Retina (tissue), 1 donor: ENCODE data around the gene TAS2R40.

ENCODE experiments used
- DNase-seq: peaks from one replicate; pipeline ENCODE4 v3.0.0-alpha.2; 2016

TAS2R40 gene

DNA sequence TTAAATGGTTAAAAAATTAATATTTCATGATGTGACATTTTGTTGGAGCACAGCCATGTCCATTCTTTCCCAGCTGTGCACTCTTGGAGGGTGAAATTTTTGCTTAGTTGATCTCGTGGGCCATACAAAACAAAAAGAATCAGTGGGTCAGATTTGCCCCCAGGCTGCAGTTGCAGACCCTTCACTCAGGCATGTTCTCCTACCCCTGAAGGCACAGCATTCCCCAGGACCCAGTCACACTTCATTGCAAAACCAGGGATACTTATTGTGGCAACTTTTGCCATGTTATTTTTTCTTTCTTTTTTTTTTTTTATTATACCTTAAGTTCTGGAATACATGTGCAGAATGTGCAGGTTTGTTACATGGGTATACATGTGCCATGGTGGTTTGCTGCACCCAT, 6.0 kb downstream of the TAS2R40 start:
- DNase-seq = no peak

DNA sequence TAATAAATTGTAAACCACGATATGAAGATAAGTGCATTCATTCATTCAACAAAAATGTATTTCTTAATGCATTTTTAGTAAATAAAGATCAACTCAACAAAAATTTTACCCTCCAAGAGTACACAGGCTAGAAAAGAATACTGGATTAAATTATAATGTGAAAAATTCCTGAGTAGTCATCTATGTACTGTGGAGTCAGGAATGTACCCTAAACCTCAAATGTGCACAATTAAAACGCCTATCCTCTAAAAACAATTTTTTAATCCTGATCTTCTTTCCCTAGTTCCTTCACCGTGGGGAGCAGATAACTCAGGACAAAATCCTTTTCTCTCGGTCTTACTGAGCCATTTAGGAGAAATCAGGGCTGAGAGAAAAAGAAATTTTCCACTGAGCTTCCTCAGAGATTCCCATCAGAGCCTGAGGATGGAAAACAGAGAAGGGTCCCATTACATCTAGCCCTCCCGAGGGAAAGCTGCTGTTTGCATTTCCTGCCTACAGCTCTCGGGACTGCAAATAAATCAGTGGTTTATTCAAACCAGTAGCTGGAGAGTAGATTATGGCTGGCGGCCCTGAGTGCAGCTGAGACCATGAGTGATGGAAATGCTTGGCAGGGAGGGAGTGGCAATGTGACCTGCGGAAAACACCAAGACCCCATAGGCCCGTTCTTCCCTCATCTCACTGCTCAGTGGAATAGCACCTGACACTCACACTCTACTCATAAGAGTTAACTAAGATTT, 7.4 kb downstream of the TAS2R40 start:
- peak; percentile 40 for DNase-seq

DNA sequence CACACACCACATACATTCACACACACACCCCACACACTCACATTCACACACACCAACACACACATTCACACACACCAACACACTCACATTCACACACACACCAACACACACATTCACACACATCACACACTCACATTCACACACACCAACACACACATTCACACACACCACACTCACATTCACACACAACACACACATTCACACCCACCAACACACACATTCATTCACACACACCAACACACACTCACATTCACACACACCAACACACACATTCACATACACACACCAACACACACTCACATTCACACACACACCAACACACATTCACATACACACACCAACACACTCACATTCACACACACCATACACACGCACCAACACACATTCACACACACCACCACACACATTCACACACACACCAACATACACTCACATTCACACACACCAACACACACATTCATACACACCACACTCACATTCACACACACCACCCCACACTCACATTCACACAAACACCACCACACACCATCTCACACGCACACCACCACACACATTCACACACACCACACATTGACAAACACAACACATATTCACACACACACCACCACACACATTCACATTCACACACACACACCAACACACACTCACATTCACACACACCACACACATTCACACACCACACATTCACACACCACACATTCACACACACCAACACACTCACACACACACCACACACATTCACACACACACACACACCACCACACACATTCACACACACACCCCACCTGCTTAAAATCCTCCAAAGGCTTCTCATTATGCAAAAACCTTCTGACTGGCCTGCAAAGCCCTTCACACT, 9.0 kb downstream of the TAS2R40 start:
- DNase-seq = no peak

DNA sequence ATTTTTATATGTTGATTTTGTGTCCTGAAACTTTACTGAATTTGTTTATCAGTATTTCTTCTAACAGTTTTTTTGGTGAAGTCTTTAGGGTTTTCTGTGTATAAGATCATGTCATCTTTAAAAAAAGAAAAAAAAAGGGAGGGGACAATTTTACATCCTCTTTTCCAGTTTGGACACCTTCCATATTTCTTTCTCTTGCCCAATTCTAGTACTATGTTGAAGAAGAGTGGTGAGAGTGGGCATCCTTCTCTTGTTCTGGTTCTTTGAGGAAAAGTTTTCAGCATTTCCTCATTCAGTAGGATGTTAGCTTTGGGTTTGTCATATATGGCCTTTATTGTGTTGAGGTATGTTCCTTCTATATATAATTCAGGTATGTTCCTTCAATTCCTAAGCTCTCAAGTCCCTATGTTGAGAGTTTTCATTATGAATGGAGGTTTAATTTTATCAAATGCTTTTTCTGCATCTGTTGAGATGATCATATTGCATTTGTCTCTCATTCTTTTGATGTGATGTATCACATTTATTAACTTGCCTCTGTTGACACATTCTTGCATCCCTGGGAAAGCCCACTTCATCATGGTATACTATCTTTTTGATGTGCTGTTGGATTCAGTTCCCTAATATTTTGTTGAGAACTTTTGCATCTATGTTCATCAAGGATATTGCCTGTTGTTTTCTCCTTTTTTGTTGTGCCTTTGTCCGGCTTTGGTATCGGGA, 12.1 kb downstream of the TAS2R40 start:
- no peak for DNase-seq

DNA sequence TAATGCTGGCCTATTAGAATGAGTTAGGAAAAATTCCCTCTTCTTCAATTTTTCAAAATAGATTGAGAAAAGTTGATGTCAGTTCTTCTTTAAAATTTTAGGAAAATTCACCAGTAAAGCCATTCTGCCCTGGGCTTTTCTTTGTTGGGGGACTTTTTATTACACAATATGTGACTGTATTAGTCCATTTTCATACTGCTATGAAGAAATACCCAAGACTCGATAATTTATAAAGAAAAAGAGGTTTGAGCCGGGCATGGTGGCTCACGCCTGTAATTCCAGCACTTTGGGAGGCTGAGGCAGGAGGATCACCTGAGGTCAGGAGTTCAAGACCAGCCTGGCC, 12.7 kb downstream of the TAS2R40 start:
- no peak for DNase-seq

DNA sequence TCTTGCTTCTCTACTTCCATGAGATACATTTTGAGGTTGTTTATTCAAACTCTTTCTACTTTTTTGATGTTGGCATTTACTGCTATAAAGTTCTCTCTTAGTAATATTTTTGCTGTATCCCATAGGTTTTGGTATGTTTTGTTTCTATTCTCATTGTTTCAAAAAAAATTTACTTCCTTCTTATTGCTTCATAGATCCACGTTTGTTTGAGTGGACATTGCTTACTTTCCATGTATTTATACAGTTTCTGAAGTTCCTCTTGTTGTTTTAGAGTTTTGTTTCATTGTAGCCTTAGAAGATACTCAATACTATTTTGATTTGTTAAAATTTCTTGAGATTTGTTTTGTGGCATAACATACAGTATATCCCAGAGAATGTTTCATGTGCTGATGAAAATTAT, 13.7 kb downstream of the TAS2R40 start:
- no peak for DNase-seq

DNA sequence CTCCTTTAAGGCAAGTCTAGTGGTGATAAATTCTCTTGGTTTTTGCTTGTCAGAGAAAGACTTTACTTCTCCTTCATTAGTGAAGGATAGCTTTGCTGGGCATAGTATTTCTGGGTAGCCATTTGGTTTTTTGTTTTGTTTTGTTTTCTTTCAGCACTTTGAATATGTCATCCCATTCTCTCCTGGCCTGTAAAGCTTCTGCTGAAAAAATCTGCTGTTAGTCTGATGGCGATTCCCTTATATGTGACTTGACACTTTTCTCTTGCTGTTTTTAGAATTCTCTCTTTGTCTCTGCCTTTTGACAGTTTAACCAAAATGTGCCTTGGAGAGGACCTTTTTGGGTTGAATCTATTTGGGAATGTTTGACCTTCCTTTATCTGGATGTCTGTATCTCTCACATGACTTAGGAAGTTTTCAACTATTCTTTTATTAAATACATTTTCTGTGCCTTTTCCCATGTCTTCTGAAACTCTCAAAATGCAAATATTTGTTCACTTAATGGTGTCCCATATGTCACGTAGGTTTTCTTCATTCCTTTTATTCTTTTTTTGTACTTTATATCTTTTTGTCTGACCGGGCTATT, 14.7 kb downstream of the TAS2R40 start:
- DNase-seq = no peak

DNA sequence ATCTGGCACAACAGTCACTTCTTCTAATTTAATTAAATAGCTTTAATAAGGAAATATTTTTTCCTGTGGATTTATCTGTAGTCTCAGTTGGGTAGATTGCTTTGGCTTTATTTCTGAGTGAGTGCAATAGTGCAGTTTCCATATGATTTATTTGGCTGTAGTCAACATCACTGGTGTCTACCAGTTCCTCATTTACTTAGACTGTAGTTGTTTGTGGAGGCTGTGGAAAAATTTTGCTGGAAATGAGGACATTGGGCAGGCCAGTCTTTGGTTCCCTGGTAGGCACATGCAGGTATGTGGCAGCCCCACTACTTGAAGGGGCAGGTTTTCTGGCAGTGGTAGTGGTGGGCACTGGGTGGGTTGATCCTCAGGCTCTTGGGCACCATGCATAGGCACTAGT, 15.5 kb downstream of the TAS2R40 start:
- no peak for DNase-seq

DNA sequence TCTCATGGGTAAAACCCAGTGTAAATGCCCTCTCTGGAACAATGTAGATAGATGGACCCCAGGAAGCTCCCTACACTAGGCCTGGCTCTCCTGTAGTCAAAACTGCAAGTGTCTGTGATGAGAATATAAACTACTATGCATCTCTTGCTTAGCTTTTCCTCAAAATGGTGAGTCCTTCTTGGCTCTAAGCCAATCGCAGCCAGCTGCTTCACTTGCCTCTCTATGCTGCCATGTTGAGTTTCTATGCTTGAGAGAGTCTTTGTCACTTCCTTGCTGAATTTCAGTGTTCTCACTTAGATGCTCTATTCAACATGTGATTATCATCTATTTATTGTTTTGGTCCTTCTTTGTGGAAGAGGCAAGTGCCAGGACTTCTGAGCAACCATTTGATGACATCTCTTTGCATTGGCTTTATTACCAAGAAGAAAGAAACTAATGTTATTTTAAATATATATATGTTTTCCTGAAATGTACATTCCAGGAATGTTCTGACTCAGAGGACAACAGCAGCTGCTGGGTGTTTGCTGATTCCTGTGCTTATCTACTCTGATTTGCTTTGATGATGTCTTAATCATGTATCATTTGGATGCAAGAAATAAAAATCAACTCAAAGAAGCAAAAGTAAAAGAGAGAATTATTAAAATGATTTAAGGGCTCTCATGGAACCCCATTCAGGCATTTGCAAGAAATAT, 16.6 kb downstream of the TAS2R40 start:
- DNase-seq = no peak

DNA sequence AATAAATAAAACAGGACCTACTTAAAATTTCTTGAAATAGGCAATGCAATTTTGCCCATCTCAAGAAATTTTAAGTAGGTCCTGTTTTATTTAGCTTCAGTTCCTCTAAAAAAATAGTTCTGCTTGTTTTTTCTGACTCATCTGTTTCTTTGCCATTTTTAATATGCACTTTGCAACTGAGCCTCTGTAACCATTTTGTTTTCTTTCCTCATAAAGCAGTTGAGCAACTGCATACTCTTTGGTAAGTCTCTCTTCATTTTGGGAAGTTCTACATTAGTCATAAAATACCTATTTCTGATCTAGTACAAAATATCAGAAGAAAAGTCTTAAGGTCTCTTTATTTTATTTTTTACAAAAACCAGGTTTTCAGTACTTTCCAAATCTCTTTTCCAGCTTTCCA, 18.0 kb downstream of the TAS2R40 start:
- no peak for DNase-seq

DNA sequence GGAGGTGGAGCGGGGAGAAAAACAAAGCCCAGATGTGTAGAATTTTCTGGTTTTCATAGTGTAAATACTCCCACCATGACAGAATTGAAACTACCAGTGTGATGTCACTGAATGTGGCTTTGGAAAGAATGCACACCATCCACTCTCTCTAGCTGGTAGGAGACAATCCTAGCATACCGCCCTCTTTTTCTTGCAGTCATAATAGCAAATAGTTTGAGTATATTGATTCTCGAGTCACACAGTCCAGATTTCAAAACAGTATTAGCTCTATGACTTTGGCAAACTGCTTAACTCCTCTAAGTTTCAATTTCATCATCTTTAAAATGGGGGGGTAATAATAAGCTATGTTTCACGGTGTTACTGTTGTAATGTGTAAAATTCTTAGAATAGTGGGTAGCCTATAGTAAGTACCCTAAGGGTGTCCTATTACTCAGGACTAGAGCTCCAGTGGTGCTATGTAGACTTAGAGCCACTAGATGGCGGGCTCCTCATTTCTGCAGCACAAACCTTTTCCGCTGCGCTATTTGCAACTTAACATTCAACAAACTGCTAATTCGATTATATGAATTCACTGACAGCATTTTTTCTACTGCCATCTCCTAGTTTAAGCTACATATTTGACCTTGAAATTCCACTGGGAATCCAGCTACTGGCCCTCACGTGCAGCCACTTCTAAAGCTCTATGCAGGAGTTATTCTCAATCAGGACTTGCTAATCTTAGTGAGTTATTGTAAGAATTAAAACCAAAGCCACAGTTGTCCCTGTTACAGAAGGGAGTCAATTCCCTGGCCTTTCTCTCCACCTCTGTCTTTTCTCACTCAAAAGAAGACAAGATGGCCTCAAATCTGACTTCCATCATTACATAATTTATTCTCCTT, 18.7 kb downstream of the TAS2R40 start:
- peak; percentile 69 for DNase-seq

DNA sequence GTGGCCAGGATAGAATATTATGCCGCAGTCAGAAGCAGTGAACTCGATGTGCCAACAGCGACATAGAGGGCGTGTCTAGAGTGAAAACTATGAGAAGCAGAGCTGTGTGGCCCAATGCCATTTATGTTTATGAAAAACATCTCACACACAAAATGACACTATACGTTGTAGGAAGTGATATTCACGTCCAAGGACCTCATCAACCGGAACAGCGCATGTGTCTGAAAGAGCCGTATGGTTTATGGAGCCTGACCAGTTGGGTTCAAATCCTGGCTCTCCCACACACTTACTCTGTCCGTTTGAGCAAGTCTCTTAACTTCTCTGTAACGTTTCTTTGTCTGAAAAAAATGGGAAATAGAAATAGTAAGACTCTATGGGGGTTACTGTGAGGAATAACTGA, 20.5 kb downstream of the TAS2R40 start:
- DNase-seq = no peak

DNA sequence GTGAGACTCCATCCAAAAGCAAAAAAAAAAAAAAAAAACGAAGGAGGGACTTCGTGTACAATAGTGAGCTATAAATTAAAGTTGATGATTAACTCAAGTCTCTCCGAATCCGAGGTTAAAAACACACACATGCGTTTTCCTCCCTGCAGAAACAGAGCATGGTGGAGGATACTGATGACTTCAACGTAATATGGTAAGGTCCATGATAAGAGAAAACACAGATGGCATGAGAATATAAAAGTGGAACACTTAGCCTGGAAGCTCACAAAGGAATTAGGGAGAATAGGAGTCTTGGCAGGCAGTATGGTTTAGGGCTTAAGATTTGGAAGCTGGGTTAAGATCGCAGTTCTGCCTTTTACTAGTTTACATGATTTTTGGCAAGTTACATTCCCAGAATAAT, 21.3 kb downstream of the TAS2R40 start:
- DNase-seq = no peak

DNA sequence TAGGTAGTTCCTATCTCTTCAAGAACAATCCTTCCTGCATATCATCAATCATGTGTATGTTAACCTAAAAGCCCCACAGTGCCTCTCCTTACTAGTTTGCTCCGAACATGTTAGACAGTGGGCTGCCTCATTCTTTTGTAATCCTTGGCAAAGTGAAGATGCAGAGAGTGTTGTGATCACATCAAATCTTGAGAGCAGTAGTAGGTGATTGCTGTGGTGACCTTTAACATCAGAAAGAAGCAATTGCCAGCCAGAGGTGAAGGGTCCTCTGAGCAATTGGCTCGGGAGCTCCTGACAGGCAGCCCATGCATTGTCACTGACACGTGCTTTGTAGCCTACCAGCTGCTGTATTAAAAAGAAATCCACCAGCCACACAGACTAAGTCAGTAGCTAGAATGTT, 21.8 kb downstream of the TAS2R40 start:
- peak; percentile 37 for DNase-seq

DNA sequence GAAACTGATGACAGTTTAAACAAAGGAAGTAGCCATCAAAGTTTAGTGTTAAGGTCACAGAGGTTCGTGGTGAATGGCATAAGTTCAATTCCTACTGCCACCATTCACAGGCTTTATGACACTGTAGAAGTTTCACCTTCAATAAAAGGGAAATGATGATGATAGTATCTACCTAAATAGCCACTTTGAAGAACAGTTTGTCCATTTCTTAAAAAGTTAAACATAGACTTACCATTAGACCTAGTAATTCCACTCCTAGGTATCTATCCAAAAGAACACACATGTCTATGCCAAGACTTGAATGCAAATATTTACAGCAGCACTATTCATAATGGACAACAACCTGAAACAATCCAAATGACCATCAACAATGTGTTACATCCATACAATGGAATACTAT, 22.5 kb downstream of the TAS2R40 start:
- no peak for DNase-seq

DNA sequence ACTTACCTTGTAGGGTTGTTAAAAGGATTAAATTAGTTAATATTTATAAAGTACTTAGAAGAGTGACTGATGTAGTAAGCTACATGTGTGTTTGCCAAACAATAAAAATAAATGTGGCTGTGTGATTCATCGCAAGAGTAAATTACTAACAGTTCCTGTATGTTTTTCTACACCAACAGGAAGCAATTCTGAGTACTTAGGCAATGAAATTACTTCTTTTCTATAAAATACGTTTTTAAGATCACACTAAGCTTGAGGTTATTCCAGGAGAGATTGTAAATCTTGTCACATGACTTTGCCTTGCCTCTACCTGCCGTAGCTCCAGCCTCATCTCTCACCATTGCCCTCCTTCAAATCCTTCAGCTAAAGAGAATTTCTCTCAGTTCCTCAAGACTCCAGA, 23.3 kb downstream of the TAS2R40 start:
- DNase-seq = no peak

DNA sequence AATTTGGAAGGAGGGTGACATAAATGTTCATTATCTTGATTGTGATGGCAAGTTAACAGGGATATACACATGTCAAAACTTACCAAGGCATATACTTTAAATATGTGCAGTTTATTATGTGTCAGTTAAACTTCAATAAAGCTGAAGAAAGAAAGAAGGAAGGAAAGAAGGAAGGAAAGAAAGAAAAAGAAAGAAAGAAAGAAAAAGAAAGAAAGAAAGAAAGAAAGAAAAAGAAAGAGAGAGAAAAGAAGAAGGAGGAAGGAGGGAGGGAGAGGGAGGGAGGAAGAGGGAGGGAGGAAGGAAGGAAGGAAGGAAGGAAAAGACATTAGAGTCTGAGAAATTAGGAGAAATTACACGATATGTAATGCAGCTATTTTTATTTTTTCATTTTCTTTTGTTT, 25.5 kb downstream of the TAS2R40 start:
- no peak for DNase-seq

DNA sequence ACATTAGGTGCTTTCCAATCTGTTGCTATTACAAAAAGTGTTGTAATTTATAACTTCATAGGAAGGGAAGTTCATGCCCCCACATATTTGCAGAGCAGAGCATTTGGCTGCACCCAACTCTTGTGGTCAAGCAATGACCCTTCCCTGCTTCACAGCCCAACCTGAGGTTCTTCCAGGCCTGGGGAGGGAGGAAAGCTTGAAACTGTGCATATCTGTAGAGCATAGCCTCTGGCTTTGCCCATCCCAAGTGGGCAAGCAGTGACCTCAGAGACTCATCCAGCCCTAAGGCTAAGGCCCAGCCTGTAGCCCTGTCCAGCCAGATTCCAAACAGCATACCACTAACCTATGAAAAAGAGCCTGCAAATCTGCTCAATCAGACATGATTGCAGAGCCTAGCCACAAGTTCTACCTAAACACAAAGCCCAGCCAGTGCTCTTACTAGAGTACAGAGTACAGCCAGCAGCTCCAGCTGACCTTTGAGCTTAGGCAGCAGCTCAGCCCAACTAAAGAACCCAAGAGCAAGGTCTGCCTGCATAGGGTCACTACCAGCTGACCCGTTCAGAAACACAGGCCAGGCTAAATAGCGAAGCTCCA, 27.0 kb downstream of the TAS2R40 start:
- DNase-seq = no peak

DNA sequence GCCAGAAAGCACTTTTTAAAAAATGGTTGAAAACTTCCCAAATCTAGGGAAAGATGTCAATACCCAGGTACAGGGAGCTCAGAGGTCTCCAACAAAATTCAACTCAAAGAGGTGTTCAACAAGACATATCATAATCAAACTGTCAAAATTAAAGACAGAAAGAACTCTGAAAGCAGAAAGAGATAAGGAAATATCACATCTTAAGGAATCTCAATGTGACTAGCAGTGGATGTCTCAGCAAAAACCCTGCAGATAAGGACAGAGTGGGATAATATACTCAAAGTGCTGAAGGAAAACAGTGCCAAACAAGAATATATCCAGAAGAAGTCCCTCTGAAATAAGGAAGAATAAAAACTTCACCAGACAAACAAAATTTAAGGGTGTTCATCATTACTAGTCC, 28.4 kb downstream of the TAS2R40 start:
- DNase-seq = no peak

DNA sequence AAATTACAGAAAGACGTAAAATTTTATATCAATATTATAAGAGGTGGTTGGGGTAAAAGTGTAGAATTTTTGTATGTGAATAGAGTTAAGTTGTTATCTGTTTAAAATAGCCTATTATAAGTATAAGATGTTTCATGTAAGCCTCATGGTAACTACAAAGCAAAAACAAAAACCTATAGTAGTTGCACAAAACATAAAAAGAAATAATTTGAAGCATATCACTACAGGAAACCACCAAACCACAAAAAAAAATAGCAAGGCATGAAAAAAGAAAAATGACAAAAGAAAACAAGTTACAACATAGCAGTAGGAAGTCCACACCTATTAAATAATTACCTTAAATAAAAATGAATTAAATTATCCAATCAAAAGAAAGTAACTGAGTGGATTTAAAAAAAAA, 29.0 kb downstream of the TAS2R40 start:
- no peak for DNase-seq

DNA sequence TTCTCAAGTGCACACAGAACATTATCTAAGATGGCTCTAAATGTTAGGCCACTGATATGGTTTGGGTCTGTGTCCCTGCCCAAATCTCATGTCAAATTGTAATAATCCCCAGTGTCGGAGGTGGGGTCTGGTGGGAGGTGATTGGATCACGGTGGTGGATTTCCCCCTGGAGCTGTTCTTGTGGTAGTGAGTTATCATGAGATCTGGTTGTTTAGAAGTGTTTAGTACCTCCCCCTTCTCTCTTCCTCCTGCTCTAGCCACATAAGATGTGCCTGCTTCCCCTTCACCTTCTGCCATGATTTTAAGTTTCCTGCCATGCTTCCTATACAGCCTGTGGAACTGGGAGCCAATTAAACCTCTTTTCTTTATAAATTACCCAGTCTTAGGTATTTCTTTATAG, 30.2 kb downstream of the TAS2R40 start:
- DNase-seq = no peak
